GM19351 (cell line): ENCODE measurements around the gene GAPDH.
"Not testable (repeated sequence)": the region's sequence is repeated elsewhere in the genome, so short reads cannot be mapped to it uniquely, and the experiment has no call there.

Experiments used
- ATAC-seq: cut with Tn5 transposase; IDR thresholded peaks from one replicate; pipeline ENCODE4 v1.9.1; 2021; ENCODE audit warnings: mild to moderate bottlenecking, moderate library complexity; ENCODE audit not compliant: unreplicated experiment

The GAPDH gene

DNA sequence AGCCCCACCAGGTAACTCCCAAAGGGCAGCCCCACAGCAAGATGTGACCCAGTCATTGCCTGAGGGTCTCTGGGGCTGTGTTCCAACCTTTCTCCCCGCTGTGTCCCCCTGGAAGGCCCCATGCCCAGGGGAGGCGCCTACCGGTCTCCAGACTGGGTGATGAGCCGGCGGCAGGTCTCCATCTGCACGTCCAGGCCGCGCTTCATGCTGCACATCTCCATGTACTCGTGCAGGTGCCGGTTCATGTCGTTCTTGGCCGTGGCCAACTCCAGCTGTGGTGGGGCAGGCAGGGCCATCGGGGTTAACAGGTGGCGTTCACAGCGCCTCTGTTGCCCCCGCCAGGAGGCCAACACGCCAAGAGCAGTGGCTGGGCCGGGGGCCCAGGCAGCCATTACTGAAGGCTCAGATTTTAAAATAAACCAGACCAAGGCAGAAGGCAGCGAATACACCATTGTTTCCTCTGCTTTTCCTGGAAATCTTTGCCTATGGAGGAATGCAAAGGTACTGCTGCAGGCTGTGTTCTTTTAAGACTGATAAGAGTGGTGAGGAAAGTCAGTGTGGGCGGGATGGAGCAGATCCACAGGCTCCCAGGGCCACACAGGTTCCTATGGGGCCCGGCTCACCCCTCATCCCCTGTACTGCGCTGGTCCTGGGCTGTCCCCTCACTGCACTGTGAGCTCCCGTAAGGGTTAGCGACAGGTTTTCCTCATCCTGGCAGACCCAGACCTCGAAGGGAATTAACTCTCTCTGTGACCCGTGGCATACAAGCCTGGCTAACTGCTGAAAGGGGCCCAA lies 7.3 kb downstream of the GAPDH start:
- no peak for ATAC-seq

DNA sequence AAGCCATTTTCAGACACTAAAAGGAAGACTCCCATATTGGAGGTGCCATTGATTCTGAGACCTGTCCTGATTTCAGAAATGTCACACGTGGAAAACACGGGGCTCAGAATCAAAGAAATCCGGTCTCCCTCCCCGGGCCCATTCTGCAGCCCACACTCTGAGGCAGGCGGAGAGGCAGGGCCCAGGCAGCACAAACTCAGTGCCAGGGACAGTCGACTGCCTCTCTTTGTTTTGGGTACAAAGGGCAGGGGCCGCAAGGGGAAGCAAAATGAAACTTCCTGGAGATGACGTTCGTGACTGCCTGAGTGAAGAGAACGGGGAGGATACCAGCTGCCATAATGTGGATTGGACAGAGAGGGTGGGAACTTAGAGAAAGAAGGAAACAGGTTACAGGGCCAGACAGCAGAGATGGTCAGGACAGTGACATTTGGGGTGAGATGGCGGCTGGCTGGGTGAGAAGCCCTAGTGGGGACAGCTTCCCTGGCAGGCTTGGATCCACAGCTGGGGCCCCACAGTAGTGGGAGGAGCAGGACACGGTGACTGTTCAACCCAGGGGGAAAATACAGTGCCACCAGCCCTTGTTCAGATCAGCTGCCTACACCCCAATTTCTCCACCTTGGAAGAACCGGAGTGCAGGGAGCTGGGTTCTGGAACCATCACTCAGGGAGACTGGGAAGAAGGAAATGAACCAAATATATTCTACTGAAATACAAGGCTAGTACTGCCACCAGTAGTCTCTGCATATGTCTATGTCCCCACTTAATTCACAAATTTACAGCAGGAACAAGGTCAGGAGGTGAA lies 8.1 kb downstream of the GAPDH start:
- ATAC-seq: no peak

DNA sequence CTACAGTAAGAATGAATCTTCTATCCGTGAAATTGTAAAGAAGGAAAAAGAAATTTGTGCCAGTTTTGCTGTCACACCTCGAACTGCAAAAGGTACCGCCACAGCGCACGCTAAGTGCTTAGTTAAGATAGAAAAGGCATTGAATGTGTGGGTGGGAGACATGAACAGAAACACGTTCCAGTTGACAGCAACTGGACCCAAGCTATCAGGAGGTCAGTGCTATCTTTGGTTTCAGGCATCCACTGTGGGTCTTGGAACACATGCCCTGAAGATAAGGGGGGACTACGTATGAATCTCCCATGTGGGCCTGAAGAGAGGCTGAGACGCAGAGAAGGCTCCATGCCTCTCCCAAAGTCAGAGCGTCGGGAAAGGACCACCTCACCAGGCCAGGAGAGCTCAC lies 11.7 kb downstream of the GAPDH start:
- no peak for ATAC-seq

DNA sequence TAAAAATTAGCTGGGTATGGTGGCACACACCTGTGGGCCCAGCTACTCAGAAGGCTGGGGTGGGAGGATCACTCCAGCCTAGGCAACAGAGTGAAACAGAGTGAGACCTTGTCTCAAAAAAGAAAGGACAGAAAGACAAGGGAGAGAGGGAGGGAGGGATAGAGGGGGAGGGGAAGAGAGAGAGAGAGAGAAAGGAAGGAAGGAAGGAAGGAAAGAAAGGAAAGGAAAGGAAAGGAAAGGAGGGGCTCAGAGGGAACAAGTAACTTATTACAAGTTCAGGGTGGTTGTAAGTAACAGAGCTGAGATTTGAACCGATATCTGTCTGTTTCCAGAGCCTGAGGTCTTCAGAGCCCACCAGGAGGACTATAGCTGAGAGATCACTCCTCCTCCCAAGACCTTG lies 13.2 kb downstream of the GAPDH start:
- no peak for ATAC-seq

DNA sequence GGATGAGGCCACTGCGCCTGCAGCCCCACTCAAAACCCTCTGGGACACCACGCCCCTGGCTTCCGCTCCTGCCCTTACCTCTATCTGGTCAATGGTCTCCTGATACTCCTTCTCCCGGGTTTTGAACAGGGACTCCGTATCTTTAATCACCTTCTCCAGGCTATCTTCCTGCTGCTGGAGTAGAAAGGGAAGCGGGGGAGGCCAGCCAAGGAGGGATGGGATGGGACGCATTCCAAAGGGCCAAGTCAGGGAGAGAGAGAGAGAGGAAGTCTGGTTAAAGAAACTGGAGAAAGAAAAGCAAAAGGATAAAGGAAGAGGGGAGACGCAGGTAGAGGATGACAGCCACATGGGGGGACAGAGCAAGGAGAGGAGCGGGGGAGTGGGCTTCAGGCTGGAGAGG lies 13.7 kb downstream of the GAPDH start:
- no peak for ATAC-seq

DNA sequence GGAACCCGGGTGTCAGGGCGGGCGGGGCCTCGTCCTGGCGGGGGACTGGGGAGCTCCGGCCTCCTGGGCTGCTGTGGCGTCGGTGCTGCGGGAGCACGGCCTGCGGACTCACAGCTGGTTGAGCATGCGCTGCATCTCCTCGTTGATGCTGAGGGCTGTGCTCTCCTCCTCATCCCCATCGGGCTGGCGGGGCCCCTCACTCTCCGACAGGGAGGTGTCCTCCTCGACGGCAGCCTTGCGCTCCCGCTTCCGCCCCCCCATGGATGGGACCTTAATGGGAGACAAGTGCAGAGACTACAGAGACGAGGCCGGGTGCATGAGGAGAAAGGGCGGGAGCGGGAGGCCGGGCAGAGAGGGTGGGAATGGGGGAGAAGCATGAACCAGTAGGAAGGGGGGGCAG lies 14.2 kb downstream of the GAPDH start:
- ATAC-seq: no peak

DNA sequence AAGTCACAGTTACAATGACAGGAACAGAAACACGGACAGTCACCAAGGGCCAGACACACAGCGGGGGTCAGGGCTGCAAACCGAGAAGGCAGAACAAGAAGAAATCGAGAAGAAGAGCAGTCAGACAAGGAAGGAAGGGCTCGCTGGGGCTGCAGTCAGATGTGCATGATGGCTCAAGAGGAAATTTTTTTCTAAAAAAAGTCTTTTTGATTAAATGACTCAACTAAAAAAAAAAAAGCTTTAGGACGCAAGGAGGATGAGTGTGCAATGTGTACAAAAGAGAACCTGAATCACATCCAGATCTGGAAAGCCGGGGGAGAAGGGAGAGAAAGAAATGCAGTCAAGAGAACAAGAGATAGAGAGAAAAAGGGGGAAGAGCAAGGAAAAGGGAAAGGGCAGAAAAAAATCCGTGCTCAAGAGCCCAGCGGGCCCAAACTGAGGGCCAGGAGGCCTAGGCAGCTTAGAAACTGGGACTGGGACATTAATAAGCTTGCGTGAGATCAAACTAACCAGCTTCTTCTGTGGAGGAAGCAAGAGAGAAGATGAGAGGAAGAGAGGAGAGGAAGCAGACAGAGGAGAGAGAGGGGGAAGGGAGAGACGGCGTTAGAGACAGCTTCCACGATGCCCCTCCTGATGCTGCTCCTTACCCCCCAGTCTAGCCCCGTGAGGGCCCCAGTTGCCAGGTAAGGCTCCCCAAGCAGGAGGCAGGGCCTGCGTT lies 14.8 kb downstream of the GAPDH start:
- ATAC-seq: no peak

DNA sequence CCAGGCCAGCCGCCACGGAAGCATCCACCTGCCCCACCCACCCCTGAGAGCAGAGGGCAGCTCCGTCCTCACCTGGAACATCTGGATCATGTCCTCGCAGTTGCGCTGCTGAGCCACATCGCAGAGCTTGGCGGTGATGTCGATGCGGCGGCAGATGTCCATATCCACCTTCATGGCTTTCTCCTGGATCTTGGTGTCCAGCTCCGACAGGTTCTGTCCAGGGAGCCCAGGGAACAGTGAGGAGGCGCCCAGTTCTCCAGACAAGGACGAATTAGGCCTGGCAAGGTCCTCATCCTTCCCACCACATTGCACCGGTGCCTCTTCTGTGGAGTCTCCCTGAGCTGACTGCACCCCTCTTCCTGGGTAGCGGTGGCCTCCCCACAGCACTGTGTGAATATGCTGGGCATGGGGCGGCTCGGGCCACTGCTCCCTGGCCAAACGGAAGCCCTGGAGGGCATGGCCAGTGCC lies 15.4 kb downstream of the GAPDH start:
- no peak for ATAC-seq

DNA sequence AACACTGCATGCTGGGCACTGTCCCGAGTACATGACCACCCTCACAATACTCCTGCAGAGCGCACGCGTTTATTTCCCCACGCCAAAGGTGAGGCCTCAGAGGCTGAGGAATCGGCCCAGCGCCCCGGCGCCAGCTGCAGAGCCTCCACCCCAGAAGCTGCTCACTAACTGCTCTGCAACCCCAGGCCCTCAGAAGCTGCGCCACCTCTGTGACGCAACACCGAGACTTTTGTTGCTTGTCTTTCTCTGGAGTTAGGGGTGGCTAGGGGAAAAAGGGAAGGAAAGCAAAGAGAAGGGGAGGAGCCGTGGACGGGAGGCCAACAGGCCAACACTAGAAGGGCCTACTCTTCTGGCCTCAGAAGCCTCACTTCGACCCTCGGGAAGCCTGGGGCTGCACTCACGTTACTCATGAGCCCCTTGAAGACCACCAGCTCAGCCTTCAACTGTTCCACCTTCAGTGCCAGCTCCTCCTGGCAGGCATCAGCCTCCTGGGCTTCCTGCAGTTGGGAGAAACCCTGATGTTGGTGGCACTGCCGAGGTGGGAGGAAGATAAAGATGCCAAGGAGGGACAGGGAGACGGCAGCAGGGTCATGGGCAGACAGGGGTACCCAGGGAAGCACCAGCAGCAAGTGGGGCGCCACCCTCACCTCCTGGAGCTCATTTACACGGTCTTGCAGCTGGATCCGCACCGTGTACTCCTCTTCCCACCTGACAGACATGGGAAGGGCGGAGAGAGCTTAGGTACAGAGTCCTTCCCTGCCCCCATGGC lies 16.2 kb downstream of the GAPDH start:
- no peak for ATAC-seq

DNA sequence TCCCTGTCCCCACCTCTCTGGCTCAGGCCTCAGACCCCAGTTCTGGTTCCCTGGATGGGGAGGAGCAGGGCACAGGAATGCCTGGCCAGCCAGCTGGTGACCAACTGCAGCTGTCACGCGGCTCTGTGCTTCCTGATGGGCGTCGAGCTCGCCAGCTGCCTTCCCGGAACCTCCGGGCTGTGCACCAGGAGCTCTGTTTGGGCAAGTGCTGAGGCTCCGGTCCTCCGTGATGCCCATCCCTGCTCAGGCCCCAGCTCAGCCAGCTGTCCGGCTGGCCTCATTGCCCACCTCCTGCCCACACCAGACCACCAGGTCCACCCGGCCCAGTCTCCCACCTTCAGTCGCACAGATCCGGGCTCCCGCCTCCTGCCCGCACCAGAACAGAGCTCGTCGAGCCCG lies 16.7 kb downstream of the GAPDH start:
- no peak for ATAC-seq

DNA sequence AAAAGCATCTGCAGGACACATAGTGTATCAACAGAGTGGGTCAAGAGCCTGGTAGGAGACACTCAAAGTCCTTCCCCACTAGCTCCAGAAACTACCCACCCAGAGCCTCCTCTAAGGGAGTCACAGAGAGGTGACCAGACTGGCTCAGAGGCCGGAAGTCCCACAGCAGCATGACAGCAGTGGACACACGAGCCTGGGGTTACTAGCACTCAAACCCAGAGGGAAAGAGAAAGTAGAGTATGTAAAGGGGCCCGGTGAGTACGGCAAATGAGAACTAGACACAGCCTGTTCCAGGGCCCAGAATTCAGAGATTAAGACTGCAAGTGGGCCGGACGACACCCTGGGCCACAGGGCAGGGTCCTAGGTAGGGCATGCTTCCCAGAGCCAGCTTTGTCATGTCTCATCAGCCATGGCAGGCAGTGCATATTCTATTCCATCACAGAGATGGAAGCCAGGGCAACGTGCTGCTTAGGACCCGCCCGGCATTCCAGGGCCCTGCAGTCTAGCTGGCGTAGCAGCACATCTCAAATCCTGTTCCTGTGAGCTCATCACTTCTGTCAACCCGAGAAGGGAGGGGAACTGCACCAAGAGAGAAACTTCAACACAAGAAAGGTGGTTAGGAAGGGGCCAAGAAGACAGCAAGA lies 17.3 kb downstream of the GAPDH start:
- ATAC-seq: no peak

DNA sequence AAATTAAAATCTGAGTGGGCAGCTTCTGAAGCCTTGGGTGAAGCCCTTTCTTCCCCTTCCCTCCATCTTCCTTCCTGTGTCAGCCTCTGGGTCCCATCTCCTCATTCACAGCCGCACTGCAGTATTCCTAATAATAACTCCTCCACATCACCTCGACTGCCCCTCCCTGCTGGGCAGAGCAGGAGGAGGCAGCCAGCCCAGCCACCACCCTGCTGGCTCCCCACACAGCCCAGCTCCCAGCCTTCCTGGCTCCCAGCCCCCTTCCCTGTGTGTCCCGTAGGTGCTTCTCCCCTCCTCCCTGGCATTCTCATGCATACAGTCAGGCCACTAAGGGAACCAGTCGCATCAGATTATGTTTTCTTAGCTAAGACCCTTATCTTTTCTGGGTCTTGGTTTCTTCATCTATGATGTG lies 17.8 kb downstream of the GAPDH start:
- ATAC-seq: no peak

DNA sequence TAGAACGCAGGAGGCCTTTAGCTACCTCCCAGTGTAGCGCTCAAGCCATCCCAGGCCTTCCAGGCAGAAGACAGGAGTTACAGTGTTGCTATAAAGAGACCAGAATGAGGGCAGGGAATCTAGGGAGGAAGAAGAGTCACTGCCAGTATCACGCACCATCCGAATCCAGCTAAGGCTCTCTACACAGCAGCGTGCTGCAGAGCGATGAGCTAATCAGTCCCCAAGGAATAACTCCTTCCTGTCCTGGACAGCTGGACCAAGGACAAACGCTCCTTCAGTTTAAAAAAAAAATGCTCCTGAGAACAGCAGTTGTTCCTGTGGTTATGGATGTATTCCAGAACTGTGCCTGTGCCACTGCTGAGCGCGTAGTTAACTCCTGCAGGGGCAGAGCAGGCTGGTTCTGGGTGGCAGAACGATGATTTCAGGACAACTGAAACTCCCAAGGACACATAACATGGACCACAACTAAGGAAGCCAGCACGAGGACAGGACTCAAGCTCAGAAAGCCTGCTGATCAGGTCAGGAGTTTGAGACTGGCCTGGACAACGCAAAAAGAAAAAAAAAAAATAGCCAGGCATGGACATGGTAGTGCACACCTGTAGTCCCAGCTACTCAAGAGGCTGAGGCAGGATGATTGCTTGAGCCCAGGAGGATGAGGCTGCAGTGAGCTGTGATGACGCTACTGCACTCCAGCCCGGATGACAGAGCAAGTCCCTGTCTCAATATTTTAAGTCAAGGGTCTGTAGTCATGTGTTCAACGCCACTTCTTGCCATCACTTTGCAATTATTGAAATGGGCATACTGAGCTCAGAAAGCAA lies 18.9 kb downstream of the GAPDH start:
- no peak for ATAC-seq

DNA sequence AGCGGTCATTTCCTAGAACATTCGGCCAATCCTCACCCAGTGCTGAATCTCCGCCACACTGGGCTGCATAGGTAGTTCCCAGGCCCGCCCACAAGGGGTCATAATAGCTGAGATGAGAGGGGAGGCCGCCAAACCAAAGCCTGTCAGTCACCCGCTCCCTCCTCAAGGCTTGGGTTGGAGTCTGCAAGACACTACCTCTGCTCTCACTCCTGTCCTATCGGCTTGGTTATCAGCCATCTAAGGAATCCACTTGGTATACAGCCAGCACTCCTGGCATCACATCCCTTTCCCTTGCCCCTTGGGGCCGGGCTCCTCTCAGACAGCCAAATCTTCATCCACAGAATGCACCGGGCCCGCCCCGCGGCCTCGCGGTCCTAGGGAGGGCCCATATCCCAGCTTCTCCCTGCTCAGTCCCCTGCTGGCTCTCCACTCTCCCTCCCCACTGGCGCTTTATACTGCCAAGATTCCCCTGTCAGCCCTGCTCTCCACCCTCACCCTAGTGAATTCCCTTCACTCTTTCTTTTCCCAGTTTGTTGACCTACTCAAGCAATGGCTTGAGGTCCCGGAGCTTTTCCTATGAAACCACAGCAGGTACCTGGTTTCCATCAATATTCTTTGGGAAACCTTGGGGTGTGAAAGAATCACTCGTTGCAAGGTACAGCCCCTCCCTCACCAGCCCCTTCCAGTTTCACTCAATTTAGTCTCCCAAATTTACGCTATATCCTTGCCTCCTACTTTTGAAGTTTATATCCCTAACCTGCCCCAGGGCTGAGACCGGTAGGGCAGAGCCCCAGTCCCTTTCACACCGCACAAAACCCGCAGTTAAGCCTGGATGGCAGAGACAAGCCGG lies 20.1 kb downstream of the GAPDH start:
- peak; percentile 65 for ATAC-seq

DNA sequence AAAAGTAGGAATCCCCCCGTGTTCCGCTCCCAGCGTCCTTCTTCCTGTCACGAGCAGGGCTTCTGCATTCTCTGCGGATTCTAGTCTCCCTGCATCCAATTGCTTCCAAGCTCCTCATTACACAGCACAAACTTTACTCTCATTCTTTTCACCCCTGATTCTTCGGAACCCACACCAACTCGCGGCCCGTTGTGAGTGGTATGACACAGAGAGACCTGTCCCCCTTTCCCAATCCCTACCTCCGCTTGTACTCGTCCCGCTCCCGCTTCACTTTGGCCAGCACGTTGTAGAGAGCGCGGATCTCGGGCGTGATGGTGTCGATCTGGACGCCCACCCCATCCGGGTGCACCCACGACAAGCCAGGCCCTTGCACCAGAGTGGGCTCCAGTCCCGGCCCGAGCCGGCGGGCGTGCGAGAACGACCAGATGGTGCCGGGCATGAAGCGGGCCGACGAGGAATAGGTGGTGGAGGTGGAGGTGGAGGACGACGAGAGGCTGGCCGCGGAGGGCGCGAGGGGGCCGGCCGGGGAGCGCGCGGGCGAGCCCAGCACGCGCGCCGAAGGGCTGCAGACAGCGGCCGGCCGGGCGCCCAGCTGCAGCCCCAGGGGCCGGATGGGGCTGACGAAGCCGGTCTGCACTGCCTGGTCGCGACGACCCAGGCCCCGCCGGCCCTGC lies 20.8 kb downstream of the GAPDH start:
- peak; percentile 6 for ATAC-seq

DNA sequence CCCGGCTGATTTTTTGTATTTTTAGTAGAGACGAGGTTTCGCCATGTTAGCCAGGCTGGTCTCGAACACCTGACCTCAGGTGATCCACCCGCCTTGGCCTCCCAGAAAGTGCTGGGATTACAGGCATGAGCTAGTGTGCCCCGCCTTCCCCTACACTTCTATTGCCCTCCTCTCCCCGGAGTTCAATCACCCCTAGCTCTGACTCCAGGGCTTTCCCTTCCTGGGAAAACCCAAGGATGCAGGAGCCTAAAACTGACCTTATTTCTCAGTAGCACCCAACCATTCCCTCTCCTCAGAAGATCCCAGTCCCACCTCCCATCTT lies 22.1 kb downstream of the GAPDH start:
- not testable (repeated sequence) for ATAC-seq

DNA sequence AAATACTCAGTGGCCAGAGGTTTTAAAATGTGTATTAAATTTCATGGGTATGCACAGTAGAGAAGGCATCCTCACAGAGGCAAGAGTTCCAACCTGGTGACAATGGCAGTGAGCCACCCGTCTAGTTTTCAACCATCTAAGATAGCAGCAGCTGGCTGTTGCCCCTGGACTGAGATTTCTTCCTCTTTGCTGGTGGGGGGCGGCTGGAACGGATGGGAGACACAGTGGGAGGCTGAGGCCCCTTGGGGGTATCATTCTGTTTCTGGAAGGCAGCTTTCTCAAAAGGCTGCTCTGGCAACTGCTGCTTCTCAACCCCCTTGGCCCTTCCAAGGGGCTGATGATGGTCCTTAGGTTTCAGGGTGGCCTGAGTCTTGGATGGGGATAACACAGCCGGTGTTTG lies 22.5 kb downstream of the GAPDH start:
- no peak for ATAC-seq
